Tibial nerve (tissue), 4 donors: ENCODE measurements around the gene RUNX2. TPM values are rescaled to one million over a fixed set of nuclear protein-coding genes. Genes with fewer than 3 reads are reported as not detected.
"Not testable (repeated sequence)": the region's sequence is repeated elsewhere in the genome, so short reads cannot be mapped to it uniquely, and the experiment has no call there.

Source experiments
- DNase-seq, 2 donors: peaks; one replicate each; pipeline ENCODE4 v3.0.0-alpha.2; 2019; ENCODE audit warnings: low spot score in 2 of 2
- H3K27ac ChIP-seq, 4 donors: fragments of 200-600 bp; sonication (generic) in 3 of 4; one replicate each; pipeline ENCODE4 v1.5.1; 2017 to 2019; ENCODE audit warnings: mild to moderate bottlenecking in 1 of 4
- H3K27me3 ChIP-seq, 2 donors: fragments of 200-600 bp; sonication (generic) in 1 of 2; one replicate each; pipeline versions ENCODE4 v1.5.1 to v1.6.0; 2017 to 2019
- H3K36me3 ChIP-seq, 3 donors: fragments of 200-600 bp; sonication (generic); one replicate each; pipeline ENCODE4 v1.5.1; 2018 to 2019
- H3K4me1 ChIP-seq, 4 donors: fragments of 200-600 bp; sonication (generic) in 3 of 4; one replicate each; pipeline ENCODE4 v1.5.1; 2017 to 2019
- H3K4me3 ChIP-seq, 4 donors: fragments of 200-600 bp; sonication (generic) in 3 of 4; one replicate each; pipeline ENCODE4 v1.5.1; 2017 to 2019; ENCODE audit warnings: mild to moderate bottlenecking in 1 of 4, moderate library complexity in 1 of 4
- H3K9me3 ChIP-seq, 4 donors: fragments of 200-600 bp; sonication (generic) in 3 of 4; one replicate each; pipeline ENCODE4 v1.5.1; 2017 to 2019
- CTCF ChIP-seq, 5 experiments: fragments of 200-600 bp in 3 of 5; fragments of 450-650 bp in 2 of 5; sonication (generic) in 3 of 5; IDR thresholded peaks; one replicate each; pipeline ENCODE4 v1.5.1; 2016 to 2019; ENCODE audit warnings: antibody characterized with exemption in 5 of 5, mild to moderate bottlenecking in 3 of 5, moderate library complexity in 2 of 5
- EP300 ChIP-seq, 2 donors: sonication (generic); formaldehyde crosslinking; IDR thresholded peaks; one replicate each; pipeline ENCODE4 v1.6.1; 2017; ENCODE audit warnings: antibody characterized with exemption in 2 of 2, mild to moderate bottlenecking in 1 of 2
- POLR2A ChIP-seq, 2 donors: fragments of 450-650 bp; IDR thresholded peaks; one replicate each; pipeline ENCODE4 v1.6.1; 2017; ENCODE audit warnings: antibody characterized with exemption in 2 of 2, mild to moderate bottlenecking in 2 of 2, moderate library complexity in 2 of 2
- WGBS, 2 donors: methylation state at CpG; one replicate each; pipeline ENCODE4 v1.1.5; 2018; 5-methylcytosine and 5-hydroxymethylcytosine counted together
- total RNA-seq, 4 donors: library from RNA; depleted of rRNA; stranded (reverse); fragments of >200 nt; gene quantifications; one replicate each; pipeline ENCODE4 v1.1.0, GENCODE V29; 2016

Gene RUNX2
- total RNA-seq, 4 donors from 2014 or later = 6.3 to 12.3 (median 7.8) TPM

GRCh38 chr6:45558858-45559257, 230.7 kb downstream of the RUNX2 start:
- no peaks in the 10 kb centered on the region for H3K36me3 ChIP-seq
- no peaks in the 10 kb centered on the region for H3K9me3 ChIP-seq
- no peak overlapping the region for H3K27ac ChIP-seq
- no peaks in the 10 kb centered on the region for H3K27me3 ChIP-seq
- H3K4me1 ChIP-seq = peaks cover 0 to 32% (median 2%) of the 10 kb centered on the region in 4 donors
- no peak overlapping the region for H3K4me3 ChIP-seq
- TF ChIP-seq POLR2A (IDR thresholded peaks at IDR 0.05) (no peak), EP300 (IDR thresholded peaks at IDR 0.05) (no peak), CTCF (IDR thresholded peaks at IDR 0.05) (no peak)
- DNase-seq = no peak

GRCh38 chr6:45560321-45560820, 232.2 kb downstream of the RUNX2 start:
- H3K27me3 ChIP-seq, H3K36me3 ChIP-seq, H3K27ac ChIP-seq, DNase-seq, H3K4me3 ChIP-seq, H3K9me3 ChIP-seq: not testable (repeated sequence)
- H3K4me1 ChIP-seq = peaks cover 0 to 19% (median 2%) of the 10 kb centered on the region in 4 donors
- WGBS, 2 donors = 89% methylated on average over 3 of the region's 3 CpGs

GRCh38 chr6:45562171-45562570, 234.0 kb downstream of the RUNX2 start:
- WGBS, 2 donors = 88 to 96% methylated on average over 4 of the region's 4 CpGs
- Histone ChIP-seq H3K36me3 (no peaks in the 10 kb centered on the region), H3K4me1 (peaks cover 0 to 9% (median 0%) of the 10 kb centered on the region in 4 donors), H3K4me3 (no peak overlapping the region), H3K27ac (no peak overlapping the region), H3K9me3 (no peaks in the 10 kb centered on the region), H3K27me3 (no peaks in the 10 kb centered on the region)
- TF ChIP-seq EP300 (IDR thresholded peaks at IDR 0.05) (no peak), POLR2A (IDR thresholded peaks at IDR 0.05) (no peak), CTCF (IDR thresholded peaks at IDR 0.05) (no peak)
- no peak for DNase-seq

GRCh38 chr6:45563041-45563440, 234.9 kb downstream of the RUNX2 start:
- Histone ChIP-seq H3K4me1 (peaks cover 0 to 9% (median 0%) of the 10 kb centered on the region in 4 donors), H3K4me3 (no peak overlapping the region), H3K36me3 (no peaks in the 10 kb centered on the region), H3K9me3 (no peaks in the 10 kb centered on the region), H3K27ac (no peak overlapping the region), H3K27me3 (no peaks in the 10 kb centered on the region)
- WGBS, 2 donors = 19% methylated on average over 7 of the region's 7 CpGs
- DNase-seq = no peak
- TF ChIP-seq POLR2A (IDR thresholded peaks at IDR 0.05) (no peak), EP300 (IDR thresholded peaks at IDR 0.05) (no peak), CTCF (IDR thresholded peaks at IDR 0.05) (no peak)

- peaks cover 0 to 12% (median under 1%) of the 10 kb centered on the region in 4 donors for H3K4me1 ChIP-seq
- no peak for DNase-seq
- TF ChIP-seq EP300 (IDR thresholded peaks at IDR 0.05) (no peak), CTCF (IDR thresholded peaks at IDR 0.05) (no peak), POLR2A (IDR thresholded peaks at IDR 0.05) (no peak)
- WGBS, 2 donors = 92% methylated on average over 2 of the region's 2 CpGs
- no peak overlapping the region for H3K4me3 ChIP-seq
- no peaks in the 10 kb centered on the region for H3K9me3 ChIP-seq
- no peaks in the 10 kb centered on the region for H3K27me3 ChIP-seq
- no peak overlapping the region for H3K27ac ChIP-seq
- H3K36me3 ChIP-seq = no peaks in the 10 kb centered on the region
Measured at GRCh38 chr6:45563844-45564243, 235.7 kb downstream of the RUNX2 start.

GRCh38 chr6:45566882-45567281, 238.8 kb downstream of the RUNX2 start:
- no peaks in the 10 kb centered on the region for H3K27me3 ChIP-seq
- no peaks in the 10 kb centered on the region for H3K36me3 ChIP-seq
- DNase-seq = no peak
- no peak overlapping the region for H3K4me3 ChIP-seq
- H3K27ac ChIP-seq = peak overlapping the region in 1 of 4 donors; percentile 11
- no peaks in the 10 kb centered on the region for H3K9me3 ChIP-seq
- TF ChIP-seq POLR2A (IDR thresholded peaks at IDR 0.05) (no peak), CTCF (IDR thresholded peaks at IDR 0.05) (no peak), EP300 (IDR thresholded peaks at IDR 0.05) (no peak)
- H3K4me1 ChIP-seq = peaks cover 0 to 26% (median 9%) of the 10 kb centered on the region in 4 donors
- 34 to 36% methylated on average over 4 of the region's 4 CpGs for WGBS, 2 donors
